ENCODE measurements around the gene ID3. TPM values are rescaled to one million over a fixed set of nuclear protein-coding genes. Genes with fewer than 3 reads are reported as not detected.

The ID3 gene
- total and polyA plus RNA-seq, 9 of the 15 experiments (the other 6 are each of a cell fraction or from before 2014, with no cell fraction given): 6.8 to 59.8 (median 23.5) TPM

- TF ChIP-seq CTCFL (IDR thresholded peaks at IDR 0.05; ENCODE audit: borderline replicate concordance, insufficient read depth, low read depth, low read length, poor library complexity, severe bottlenecking) (peak; percentile 55), NCOA1 (IDR thresholded peaks at IDR 0.05; ENCODE audit: low read depth) (peak; percentile 93), KAT8 (IDR thresholded peaks at IDR 0.05; ENCODE audit: low read depth) (no peak), ZNF707 (CRISPR knock-in tag; conservative IDR thresholded peaks at IDR 0.05) (no peak), TARDBP (IDR thresholded peaks at IDR 0.05) (peak; percentile 98), GABPB1 (CRISPR knock-in tag; IDR thresholded peaks at IDR 0.05) (peak; percentile 76; the same call in 1 of the 2 replicates), KLF16 (IDR thresholded peaks at IDR 0.05) (peak; percentile 82), ARNT (IDR thresholded peaks at IDR 0.05) (peak in 1 of 2 experiments; percentile 89; a peak in 2 of 4 replicates), ZFX (CRISPR knock-in tag; IDR thresholded peaks at IDR 0.05) (no peak), ELK1 (CRISPR knock-in tag; IDR thresholded peaks at IDR 0.05) (no peak), ZNF41 (CRISPR knock-in tag; conservative IDR thresholded peaks at IDR 0.05) (no peak), CBX5 (IDR thresholded peaks at IDR 0.05; ENCODE audit: borderline replicate concordance, low read depth) (0 out of 2 replicates have a peak, but pooled peaks have one; percentile 54), CHD1 (IDR thresholded peaks at IDR 0.05; ENCODE audit: low read length) (no peak), ERF (CRISPR knock-in tag; IDR thresholded peaks at IDR 0.05) (peak; percentile 52; the same call in 1 of the 2 replicates), ZNF766 (CRISPR knock-in tag; conservative IDR thresholded peaks at IDR 0.05) (peak; percentile 66; the same call in 1 of the 2 replicates), JUND (IDR thresholded peaks at IDR 0.05; ENCODE audit: borderline replicate concordance, low read depth, low read length) (peak; percentile 82), JUND (tag; IDR thresholded peaks at IDR 0.05; ENCODE audit: borderline replicate concordance, low read depth, low read length) (peak; percentile 63; the same call in 2 of the 3 replicates), ADNP (tag; IDR thresholded peaks at IDR 0.05) (0 out of 2 replicates have a peak, but pooled peaks have one; percentile 16), PKNOX1 (IDR thresholded peaks at IDR 0.05) (peak; percentile 85)
Observed at GRCh38 chr1:23539698-23540266, 19.5 kb downstream of the ID3 start (continued).
